ENCODE data around the gene ADAMTSL2. TPM values are rescaled to one million over a fixed set of nuclear protein-coding genes. Genes with fewer than 3 reads are reported as not detected.

Gene ADAMTSL2
- total and polyA plus RNA-seq, 2 of the 13 experiments (the other 11 are each of a cell fraction or from before 2014, with no cell fraction given), result 1.9 to 3.8 TPM

GRCh38 chr9:133517711-133518110, 16.8 kb upstream of the ADAMTSL2 start:
- peaks cover 11 to 84% of the 10 kb centered on the region in 2 experiments; a peak in 4 of 5 replicates for H3K27me3 ChIP-seq (ENCODE audit: control insufficient read depth in 1 of 2, insufficient read depth in 2 of 2, low read length in 2 of 2)
- no peaks in the 10 kb centered on the region for H3K36me3 ChIP-seq (replicated peaks in 1 of 2; ENCODE audit: control insufficient read depth in 1 of 2, insufficient read depth in 2 of 2, low read length in 2 of 2)
- H3K4me2 ChIP-seq (ENCODE audit: low read depth, low read length), result no peak overlapping the region
- CTCF ChIA-PET (ENCODE audit: low intra/inter-chr PET ratio, low total read pairs), result no interaction called here
- FAIRE-seq (no peak), DNase-seq (ENCODE audit: low spot score) (no peak), ATAC-seq (no peak)
- H3K27ac ChIP-seq (ENCODE audit: extremely low read length, insufficient read depth, low read length), result no peak overlapping the region
- H3K4me1 ChIP-seq (ENCODE audit: insufficient read depth, low read length), result peaks cover 44% of the 10 kb centered on the region
- no peaks in the 10 kb centered on the region for H3K9me3 ChIP-seq (ENCODE audit: low read length)
- no peak overlapping the region for H3K4me3 ChIP-seq (replicated peaks in 1 of 3; ENCODE audit: insufficient read depth in 1 of 3, low read depth in 2 of 3, low read length in 3 of 3)
- H2AFZ ChIP-seq (ENCODE audit: low read length), result no peak overlapping the region
- no peaks in the 10 kb centered on the region for H3K79me2 ChIP-seq (ENCODE audit: insufficient read depth, low read length)
- H4K20me1 ChIP-seq (ENCODE audit: insufficient read depth, low read length), result no peaks in the 10 kb centered on the region
- 69% methylated on average over 3 of the region's 8 CpGs for WGBS (ENCODE audit: low lambda C conversion rate)
- in situ Hi-C loops (cut with HindIII; ENCODE audit: extremely low pct_ligation_motif_present, low pct_unique_long_range_greater_than_20kb) (no loop called here), intact Hi-C loops (cut with micrococcal nuclease; ENCODE audit: unreplicated experiment) (no loop called here)
- POLR2A ChIA-PET, result no interaction called here
- no peak overlapping the region for H3K9ac ChIP-seq (ENCODE audit: insufficient read depth, low read depth, low read length)
- BruUV-seq (replicated peaks), result no TSS peak
- TF ChIP-seq ZNF224 (CRISPR knock-in tag; IDR thresholded peaks at IDR 0.05), result no peak
- no peak for TF ChIP-seq BRF2 (CRISPR knock-in tag; IDR thresholded peaks at IDR 0.05)
- no peak for TF ChIP-seq PRDM4 (CRISPR knock-in tag; IDR thresholded peaks at IDR 0.05; ENCODE audit: borderline replicate concordance)
- TF ChIP-seq ZNF205 (CRISPR knock-in tag; IDR thresholded peaks at IDR 0.05), result no peak
- TF ChIP-seq ZNF362 (CRISPR knock-in tag; IDR thresholded peaks at IDR 0.05; ENCODE audit: borderline replicate concordance), result no peak
- TF ChIP-seq ZNF607 (CRISPR knock-in tag; IDR thresholded peaks at IDR 0.05; ENCODE audit: borderline replicate concordance), result no peak
- TF ChIP-seq NR2F1 (CRISPR knock-in tag; IDR thresholded peaks at IDR 0.05), result no peak
- no peak for TF ChIP-seq PRMT3 (CRISPR knock-in tag; IDR thresholded peaks at IDR 0.05; ENCODE audit: borderline replicate concordance, low read depth)
